Measurements from ENCODE around the gene GPSM1.
"Not testable (repeated sequence)": the region's sequence is repeated elsewhere in the genome, so short reads cannot be mapped to it uniquely, and the experiment has no call there.

GPSM1 gene

GRCh38 chr9:136347472-136348256, 20.3 kb downstream of the GPSM1 start:
- no peak for DNase-seq

- no peak for DNase-seq
Measured at GRCh38 chr9:136348691-136349090, 21.4 kb downstream of the GPSM1 start.

- DNase-seq, result no peak
Measured at GRCh38 chr9:136349546-136349945, 22.2 kb downstream of the GPSM1 start.

GRCh38 chr9:136351252-136351800, 24.0 kb downstream of the GPSM1 start:
- no peak for DNase-seq

GRCh38 chr9:136351868-136352267, 24.5 kb downstream of the GPSM1 start:
- not testable (repeated sequence) for DNase-seq

GRCh38 chr9:136352682-136353081, 25.3 kb downstream of the GPSM1 start:
- no peak for DNase-seq

- DNase-seq, result no peak
Measured at GRCh38 chr9:136353088-136353487, 25.7 kb downstream of the GPSM1 start.

GRCh38 chr9:136353757-136354488, 26.6 kb downstream of the GPSM1 start:
- no peak for DNase-seq

GRCh38 chr9:136354592-136355085, 27.3 kb downstream of the GPSM1 start:
- no peak for DNase-seq

GRCh38 chr9:136355616-136356557, 28.5 kb downstream of the GPSM1 start:
- DNase-seq, result no peak

GRCh38 chr9:136357202-136357725, 29.9 kb downstream of the GPSM1 start:
- no peak for DNase-seq

- DNase-seq, result no peak
Measured at GRCh38 chr9:136358016-136358415, 30.7 kb downstream of the GPSM1 start.

GRCh38 chr9:136358888-136359287, 31.5 kb downstream of the GPSM1 start:
- DNase-seq, result no peak

- DNase-seq, result no peak
Measured at GRCh38 chr9:136359774-136360718, 32.7 kb downstream of the GPSM1 start.

- no peak for DNase-seq
Measured at GRCh38 chr9:136361047-136361753, 33.9 kb downstream of the GPSM1 start.

- DNase-seq, result no peak
Measured at GRCh38 chr9:136361754-136362449, 34.6 kb downstream of the GPSM1 start.

GRCh38 chr9:136362450-136362784, 35.1 kb downstream of the GPSM1 start:
- DNase-seq, result no peak

GRCh38 chr9:136363106-136363948, 36.0 kb downstream of the GPSM1 start, which contains the start of gene DNLZ:
Gene DNLZ (minus strand): TSS chr9:136363744. CDS start chr9:136363714, 30 bp downstream.
- peak; percentile 99 for DNase-seq
